ENCODE data around the gene POLR3K. TPM values are rescaled to one million over a fixed set of nuclear protein-coding genes. Genes with fewer than 3 reads are reported as not detected.
"Not testable (repeated sequence)": the region's sequence is repeated elsewhere in the genome, so short reads cannot be mapped to it uniquely, and the experiment has no call there.

The POLR3K gene
- total RNA-seq, 1 donor from 2014 or later: 4.6 TPM

DNA sequence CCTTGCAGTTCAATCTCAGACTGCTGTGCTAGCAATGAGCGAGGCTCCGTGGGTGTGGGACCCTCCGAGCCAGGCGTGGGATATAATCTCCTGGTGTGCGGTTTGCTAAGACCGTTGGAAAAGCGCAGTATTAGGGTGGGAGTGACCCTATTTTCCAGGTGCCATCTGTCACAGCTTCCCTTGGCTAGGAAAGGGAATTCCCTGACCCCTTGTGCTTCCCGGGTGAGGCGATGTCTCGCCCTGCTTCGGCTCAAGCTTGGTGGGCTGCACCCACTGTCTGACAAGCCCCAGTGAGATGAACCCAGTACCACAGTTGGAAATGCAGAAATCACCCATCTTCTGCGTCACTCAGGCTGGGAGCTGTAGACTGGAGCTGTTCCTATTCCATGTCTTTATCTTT is 32.5 kb downstream of the POLR3K start:
- DNase-seq (ENCODE audit: low read depth in 2 of 2): not testable (repeated sequence)

DNA sequence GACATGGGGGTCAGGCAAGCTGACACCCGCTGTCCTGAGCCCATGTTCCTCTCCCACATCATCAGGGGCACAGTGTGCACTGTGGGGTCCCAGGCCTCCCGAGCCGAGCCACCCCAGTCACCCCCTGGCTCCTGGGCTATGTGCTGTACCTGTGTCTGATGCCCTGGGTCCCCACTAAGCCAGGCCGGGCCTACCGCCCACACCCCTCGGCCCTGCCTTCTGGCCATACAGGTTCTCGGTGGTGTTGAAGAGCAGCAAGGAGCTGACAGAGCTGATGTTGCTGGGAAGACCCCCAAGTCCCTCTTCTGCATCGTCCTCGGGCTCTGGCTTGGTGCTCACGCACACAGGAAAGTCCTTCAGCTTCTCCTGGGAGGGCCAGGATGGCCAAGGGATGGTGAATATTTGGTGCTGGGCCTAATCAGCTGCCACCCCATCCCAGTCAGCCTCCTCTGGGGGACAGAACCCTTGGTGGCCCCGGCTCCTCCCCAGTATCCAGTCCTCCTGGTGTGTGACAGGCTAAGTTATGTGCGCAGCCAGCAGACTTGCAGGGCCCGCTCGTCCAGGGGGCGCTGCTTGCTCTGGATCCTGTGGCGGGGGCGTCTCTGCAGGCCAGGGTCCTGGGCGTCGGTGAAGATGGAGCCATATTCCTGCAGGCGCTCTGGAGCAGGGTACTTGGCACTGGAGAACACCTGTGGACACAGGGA is 36.2 kb downstream of the POLR3K start:
- DNase-seq (ENCODE audit: low read depth in 2 of 2): not testable (repeated sequence)

DNA sequence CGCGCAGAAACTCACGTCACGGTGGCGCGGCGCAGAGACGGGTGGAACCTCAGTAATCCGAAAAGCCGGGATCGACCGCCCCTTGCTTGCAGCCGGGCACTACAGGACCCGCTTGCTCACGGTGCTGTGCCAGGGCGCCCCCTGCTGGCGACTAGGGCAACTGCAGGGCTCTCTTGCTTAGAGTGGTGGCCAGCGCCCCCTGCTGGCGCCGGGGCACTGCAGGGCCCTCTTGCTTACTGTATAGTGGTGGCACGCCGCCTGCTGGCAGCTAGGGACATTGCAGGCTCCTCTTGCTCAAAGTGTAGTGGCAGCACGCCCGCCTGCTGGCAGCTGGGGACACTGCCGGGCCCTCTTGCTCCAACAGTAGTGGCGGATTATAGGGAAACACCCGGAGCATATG is 42.6 kb downstream of the POLR3K start:
- DNase-seq (ENCODE audit: low read depth in 2 of 2): not testable (repeated sequence)

DNA sequence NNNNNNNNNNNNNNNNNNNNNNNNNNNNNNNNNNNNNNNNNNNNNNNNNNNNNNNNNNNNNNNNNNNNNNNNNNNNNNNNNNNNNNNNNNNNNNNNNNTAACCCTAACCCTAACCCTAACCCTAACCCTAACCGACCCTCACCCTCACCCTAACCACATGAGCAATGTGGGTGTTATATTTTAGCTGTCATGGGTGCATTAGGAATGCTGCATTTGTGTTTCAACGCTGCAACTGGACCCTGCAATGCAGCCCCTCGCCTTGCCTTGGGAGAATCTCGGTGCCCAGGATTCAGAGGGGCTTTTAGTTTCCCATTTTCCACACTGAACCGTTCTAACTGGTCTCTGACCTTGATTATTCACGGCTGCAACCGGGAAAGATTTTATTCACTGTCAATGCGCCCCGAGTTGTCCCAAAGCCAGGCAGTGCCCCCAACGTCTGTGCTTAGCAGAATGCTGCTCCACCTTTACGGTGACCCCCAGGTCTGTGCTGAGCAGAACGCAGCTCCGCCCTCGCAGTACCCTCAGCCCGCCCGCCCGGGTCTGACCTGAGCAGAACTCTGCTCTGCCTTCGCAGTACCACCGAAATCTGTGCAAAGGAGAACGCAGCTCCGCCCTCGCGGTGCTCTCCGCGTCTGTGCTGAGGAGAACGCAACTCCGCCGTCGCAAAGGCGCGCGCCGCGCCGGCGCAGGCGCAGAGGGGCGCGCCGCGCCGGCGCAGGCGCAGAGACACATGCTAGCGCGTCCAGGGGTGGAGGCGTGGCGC is 43.3 kb downstream of the POLR3K start:
- DNase-seq (ENCODE audit: low read depth in 2 of 2): peak in 1 of 2 donors; percentile 10

Other genes with a start within 250 kb of the POLR3K start
- 14.1 and 25.7 TPM in 2 replicates for gene SNRNP25, start 220 bp upstream of the POLR3K start, total RNA-seq
- gene RHBDF1, start 19.0 kb upstream of the POLR3K start, total RNA-seq: 12.6 and 24.8 TPM in 2 replicates
- gene MPG, start 24.6 kb upstream of the POLR3K start, total RNA-seq: 186 and 202 TPM in 2 replicates
- gene NPRL3, start 85.1 kb upstream of the POLR3K start, total RNA-seq: 2.4 and 3.6 TPM in 2 replicates
- gene HBZ, start 99.0 kb upstream of the POLR3K start, total RNA-seq: not detected in 2 replicates
- gene HBM, start 112.4 kb upstream of the POLR3K start, total RNA-seq: not detected in 2 replicates
- gene HBA2, start 119.3 kb upstream of the POLR3K start, total RNA-seq: not detected in 2 replicates
- gene HBA1, start 123.1 kb upstream of the POLR3K start, total RNA-seq: not detected in 2 replicates
- gene HBQ1, start 126.9 kb upstream of the POLR3K start, total RNA-seq: 0.65 TPM in 1 of 2 replicates, not detected in the other
- gene LUC7L, start 175.8 kb upstream of the POLR3K start, total RNA-seq: 19.6 and 28.2 TPM in 2 replicates
- gene FAM234A, start 181.2 kb upstream of the POLR3K start, total RNA-seq: 38.6 and 41.5 TPM in 2 replicates
- gene RGS11, start 222.3 kb upstream of the POLR3K start, total RNA-seq: 0.20 and 0.44 TPM in 2 replicates
- under 0.01 and 0.22 TPM in 2 replicates for gene ARHGDIG, start 227.0 kb upstream of the POLR3K start, total RNA-seq
- not detected in 2 replicates for gene PDIA2, start 229.6 kb upstream of the POLR3K start, total RNA-seq